Stimulated activated CD8-positive, alpha-beta memory T cell treated with anti-CD3 and anti-CD28 coated beads, Interleukin-12 subunit alpha, Interleukin-12 subunit beta, amount 100 ng/mL, for 4 hours (primary cell): ENCODE results near the gene ODC1.

ENCODE experiments used
- DNase-seq: peaks from one replicate; pipeline ENCODE4 v3.0.0-alpha.2; 2020; ENCODE audit warnings: low read depth

Gene ODC1

DNA sequence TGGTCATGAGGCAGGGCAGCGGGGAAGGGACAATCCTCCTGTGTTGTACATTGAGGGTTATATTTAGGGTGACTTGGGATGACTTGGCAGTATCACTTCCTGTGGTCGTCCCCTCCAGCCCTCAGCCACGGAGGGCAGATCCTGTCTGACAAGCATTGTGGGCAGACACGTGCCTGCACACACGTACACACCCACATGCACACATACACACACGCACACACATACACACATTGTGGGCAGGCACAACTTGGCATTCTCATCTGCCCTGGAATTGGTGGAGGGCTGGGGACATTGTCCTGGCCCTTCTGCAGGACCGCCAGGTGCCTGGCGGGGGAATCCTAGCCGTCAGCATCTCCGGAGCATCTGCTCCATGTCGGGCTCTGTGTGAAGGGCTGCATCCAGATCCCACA is 47.6 kb downstream of the ODC1 start:
- no peak for DNase-seq

GRCh38 chr2:10400002-10400401 is 48.1 kb downstream of the ODC1 start:
- no peak for DNase-seq

DNA sequence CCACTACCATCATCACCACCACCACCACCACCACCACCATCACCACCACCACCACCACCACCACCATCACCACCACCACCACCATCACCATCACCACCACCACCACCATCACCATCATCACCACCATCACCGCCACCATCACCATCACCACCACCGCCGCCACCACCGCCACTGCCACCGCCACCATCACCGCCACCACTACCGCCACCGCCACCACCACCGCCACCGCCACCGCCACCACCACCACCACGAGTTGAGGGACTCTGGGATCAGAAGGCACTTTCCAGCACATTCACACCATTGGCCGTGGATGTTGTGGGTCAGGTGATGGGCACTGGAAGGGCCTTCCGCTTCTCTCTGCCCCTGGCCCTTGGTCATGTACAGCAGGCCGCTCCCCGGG is 48.8 kb downstream of the ODC1 start:
- no peak for DNase-seq

- no peak for DNase-seq
Measured at GRCh38 chr2:10398496-10398895, 49.6 kb downstream of the ODC1 start.

- no peak for DNase-seq
Measured at GRCh38 chr2:10397878-10398277, 50.2 kb downstream of the ODC1 start.

- no peak for DNase-seq
Measured at GRCh38 chr2:10397297-10397875, 50.7 kb downstream of the ODC1 start.

DNA sequence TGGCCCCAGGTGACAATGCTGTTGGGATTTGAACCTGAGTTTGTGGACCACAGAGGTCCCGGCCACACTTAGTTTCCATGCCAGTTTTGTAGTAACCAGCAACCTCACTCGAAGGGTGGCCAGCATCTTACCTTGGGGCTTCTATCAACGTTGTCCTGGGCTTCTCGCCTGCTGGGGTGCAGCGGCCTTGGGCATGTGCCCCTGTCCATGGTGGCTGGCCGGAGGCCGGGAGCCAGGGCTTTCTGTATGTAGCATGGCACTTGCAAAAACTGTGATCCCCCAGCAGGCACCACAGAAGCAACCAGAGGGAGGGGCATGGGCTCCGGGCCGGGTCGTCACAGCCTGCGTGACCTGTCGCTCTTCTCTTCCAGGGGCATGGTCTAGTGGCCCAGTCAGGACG is 51.7 kb downstream of the ODC1 start:
- DNase-seq = no peak

DNA sequence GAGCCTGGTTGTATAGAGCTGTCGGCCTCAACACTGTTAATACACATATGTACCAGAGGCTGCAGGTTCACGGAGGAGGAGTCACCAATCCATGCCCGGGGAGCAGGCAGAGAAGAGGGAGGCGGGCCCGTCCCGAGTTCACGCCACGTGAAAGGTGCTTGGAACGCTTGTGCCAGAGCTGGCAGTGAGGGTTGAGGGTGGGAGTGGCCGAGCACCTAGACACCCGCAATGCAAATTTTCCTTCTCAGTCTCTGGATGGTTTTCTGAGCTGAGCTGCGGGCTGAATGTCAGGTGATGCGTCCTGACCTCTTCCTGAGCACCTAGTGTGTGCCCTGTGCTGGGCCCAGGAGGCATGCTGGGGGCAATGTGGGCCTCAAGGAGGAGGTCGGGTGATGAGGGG is 52.2 kb downstream of the ODC1 start:
- no peak for DNase-seq

DNA sequence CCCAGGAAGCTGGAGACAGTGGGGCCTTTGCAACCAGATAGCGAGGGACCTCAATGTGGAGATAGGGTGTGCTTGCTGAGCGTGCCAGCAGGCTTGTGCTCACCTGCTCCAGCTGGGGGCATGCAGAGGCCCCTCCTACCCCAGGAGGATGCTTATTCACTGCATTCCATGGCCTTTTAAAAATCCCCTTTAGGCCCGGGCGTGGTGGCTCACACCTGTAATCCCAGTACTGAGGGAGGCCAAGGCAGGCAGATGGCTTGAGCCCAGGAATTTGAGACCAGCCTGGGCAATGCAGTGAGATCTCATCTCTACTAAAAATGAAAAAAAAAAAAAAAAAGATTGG is 54.5 kb downstream of the ODC1 start:
- DNase-seq = no peak

- DNase-seq = no peak
Measured at GRCh38 chr2:10392951-10393639, 55.0 kb downstream of the ODC1 start.

DNA sequence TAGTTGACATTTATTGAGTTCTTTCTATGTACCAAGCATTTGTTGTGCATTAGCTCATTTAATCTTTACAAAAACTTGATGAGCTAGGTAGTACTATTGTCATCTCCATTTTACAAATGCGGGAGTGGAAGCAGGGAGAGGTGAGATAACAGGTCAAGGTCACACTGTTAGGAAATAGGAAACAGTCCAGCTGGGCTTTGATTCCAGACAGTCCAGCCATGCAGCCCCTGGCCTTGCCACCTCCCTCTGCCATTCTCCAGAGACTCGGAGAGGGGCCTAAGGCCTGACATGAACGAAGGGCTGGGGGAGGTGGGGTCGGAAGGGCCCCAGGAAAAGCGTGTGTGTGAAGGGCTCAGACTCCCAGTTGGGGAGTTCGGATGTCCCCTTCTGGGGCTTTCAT is 55.6 kb downstream of the ODC1 start:
- DNase-seq = no peak

DNA sequence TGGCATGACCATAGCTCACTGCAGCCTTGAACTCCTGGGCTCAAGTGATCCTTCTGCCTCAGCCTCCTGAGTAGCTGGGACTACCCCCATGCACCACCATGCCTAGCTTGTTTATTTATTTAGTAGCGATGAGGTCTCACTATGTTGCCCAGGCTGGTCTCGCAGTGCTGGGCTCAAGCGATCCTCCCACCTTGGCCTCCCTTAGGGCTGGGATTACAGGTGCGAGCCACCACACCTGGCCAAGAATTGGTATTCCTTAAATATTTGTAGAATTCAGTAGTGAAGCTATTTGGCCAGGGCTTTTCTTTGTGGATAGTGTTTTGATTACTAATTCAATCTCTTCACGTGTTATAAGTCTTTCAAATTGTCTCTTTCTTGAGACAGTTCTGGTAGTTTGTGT is 56.0 kb downstream of the ODC1 start:
- DNase-seq = no peak

DNA sequence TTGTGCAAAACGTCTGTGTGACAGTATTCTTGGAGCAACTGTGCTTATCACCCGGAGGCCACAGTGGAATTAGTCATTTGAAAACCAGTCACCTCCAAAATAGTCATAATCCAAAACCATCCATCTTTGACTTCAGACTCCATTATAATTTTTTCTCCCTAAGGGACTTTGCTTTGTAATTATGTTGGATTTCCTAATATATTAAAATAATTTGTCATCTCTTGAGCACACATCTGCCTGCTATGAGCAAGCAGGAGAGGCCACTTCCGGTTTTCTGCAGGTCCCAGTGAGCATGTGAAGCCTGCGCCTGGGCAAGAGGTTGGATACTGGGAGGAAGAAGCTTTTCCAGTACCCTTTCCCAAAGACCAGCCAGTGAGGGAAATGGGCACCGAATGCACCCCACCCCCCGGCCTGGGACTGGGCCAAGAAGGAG is 57.7 kb downstream of the ODC1 start:
- no peak for DNase-seq
